ENCODE data around the gene MANSC4.

The MANSC4 gene

DNA sequence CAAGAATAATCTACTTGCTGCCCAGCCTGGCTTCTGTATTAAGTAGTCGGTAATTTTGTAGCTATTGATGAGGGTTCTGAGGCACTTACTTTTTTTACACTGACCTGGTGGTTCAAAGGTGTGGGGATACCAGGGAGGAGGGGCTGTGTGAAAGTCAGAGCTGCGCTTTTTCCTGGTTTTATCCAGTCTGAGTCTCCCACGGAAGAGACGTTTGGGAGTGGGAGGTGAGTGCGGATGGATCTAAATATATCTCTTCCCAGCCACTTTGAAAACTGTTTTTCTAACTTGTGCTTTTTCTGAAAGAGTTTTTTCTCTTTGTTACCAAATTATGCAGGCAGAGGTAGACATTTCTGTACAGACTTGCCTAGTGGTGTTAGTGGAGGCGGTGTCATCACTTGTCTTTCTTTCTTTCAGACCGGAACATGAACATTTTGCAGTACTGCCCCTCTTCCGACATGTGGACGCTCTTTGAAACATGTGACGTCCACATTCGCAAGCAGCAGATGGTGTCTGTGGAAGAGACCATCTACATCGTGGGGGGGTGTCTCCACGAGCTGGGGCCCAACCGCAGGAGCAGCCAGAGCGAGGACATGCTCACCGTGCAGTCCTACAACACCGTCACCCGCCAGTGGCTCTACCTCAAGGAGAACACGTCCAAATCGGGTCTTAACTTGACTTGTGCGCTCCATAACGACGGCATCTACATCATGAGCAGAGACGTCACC is 17.4 kb upstream of the MANSC4 start:
- DNase-seq = no peak

DNA sequence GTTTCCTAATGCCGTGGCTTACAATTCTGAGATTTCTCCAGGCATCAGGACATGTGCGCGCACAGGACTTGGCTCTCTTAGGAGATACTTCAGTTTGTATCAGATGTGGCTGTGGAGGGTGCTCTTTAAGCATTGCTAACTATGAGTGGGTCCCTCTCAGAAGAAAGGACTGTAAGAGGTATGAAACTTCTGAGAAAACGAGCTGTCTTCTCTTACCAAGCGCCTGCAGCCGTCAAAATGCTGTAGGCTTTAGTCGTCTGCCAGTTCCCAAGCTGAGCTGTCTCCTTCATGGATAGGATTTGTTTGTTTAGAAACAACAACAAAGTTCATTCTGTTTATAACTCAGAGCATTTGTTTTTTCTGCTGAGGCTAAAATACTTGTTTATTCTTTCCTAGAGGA is 16.1 kb upstream of the MANSC4 start:
- no peak for DNase-seq

DNA sequence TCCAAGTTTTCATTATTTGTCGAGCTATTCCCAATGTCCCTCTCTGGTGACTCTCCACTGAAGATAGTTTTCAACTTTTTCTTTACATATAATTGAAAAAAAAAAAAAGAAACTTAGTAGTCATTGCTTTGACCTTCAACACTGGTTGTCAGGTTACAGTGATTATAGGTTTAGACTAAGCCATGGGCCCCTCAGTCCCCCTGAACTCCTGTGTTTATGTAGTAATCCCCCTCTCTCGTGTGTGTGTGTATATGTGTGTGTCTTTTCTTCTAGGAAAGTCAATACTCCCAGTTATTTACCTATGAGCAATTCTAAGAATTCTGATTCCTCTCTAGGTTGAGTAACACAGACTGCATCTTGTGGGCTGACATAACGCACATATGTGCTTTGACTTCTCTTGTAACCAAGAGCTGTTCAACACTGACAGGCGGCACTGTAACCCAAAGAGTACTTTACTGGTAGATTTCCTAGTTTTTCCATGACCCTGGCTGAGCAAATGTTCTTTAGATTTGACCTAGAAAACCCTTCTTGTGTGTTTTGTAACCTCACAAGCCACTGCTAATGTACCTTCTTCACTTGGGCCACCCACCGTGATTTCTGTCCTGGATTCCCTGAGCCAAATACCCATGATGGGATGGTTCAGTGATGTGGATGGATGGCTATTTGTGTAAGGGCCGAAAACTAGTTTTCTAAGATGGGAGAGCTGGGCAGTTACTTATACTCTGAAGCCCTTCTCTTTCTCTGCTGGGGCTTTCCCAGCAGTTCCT is 15.0 kb upstream of the MANSC4 start:
- DNase-seq = no peak

DNA sequence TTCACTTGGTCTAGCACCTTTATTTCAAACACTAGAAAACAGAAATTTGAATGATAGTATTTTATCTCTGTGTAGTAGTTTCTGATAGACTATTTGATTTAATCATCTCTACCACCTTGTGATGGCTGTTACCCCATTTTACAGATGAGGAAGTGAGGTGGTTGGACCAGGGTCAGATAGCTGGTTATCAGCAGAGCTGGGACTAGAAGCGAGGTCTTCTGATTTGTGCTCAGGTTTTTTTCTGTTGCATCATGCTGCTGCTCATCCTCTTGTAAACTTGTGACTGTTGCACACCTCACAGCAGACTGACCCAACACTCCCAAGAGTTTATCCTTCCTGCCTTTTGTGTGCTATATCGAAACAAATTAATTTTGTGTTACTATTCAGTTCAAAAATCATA is 10.1 kb upstream of the MANSC4 start:
- DNase-seq = peak; percentile 45

GRCh38 chr12:27787559-27787958 is 7.5 kb upstream of the MANSC4 start:
- no peak for DNase-seq

DNA sequence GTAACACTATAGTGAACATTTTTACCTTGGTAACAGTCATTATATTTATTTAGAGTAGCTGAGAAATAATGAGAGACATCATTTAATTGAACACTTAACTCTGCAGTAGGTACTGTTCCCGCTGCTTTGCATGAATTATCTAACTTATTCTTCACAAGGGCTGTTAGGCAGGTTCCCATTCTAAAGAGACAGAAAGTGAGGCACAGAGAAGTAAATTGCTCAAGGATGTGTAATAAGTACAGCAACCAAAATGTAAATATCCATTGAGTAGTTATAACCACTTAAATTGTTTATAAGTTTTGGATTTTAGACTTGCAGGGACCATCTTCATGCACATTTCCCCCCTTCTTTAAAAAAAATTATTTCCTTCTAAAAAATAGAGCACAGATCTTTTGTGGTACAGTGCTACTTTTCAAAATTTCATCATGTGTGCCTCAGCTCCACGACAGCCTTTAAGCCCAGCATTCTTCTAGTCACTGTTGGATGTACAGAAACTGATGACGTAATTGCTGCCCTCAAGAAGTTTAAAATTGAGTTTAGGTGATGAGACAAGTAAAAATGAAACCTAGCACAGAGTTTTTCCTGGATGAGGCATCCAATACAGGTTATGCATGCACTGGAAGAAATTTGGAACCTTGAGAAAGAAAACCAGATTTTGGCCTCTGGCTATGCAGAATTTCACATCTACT is 6.0 kb upstream of the MANSC4 start:
- no peak for DNase-seq

GRCh38 chr12:27782481-27782880 is 2.4 kb upstream of the MANSC4 start:
- no peak for DNase-seq

- no peak for DNase-seq
Measured at GRCh38 chr12:27781680-27782079, 1.6 kb upstream of the MANSC4 start.

GRCh38 chr12:27780612-27781408 is 774 bp upstream of the MANSC4 start:
- DNase-seq = peak; percentile 55

GRCh38 chr12:27779416-27779919 is 568 bp downstream of the MANSC4 start:
- peak; percentile 63 for DNase-seq

- DNase-seq = no peak
Measured at GRCh38 chr12:27778206-27778605, 1.8 kb downstream of the MANSC4 start.

- DNase-seq = no peak
Measured at GRCh38 chr12:27777141-27777540, 2.9 kb downstream of the MANSC4 start.

GRCh38 chr12:27772328-27773049 is 7.5 kb downstream of the MANSC4 start:
- no peak for DNase-seq

GRCh38 chr12:27771481-27772327 is 8.3 kb downstream of the MANSC4 start:
- DNase-seq = no peak

DNA sequence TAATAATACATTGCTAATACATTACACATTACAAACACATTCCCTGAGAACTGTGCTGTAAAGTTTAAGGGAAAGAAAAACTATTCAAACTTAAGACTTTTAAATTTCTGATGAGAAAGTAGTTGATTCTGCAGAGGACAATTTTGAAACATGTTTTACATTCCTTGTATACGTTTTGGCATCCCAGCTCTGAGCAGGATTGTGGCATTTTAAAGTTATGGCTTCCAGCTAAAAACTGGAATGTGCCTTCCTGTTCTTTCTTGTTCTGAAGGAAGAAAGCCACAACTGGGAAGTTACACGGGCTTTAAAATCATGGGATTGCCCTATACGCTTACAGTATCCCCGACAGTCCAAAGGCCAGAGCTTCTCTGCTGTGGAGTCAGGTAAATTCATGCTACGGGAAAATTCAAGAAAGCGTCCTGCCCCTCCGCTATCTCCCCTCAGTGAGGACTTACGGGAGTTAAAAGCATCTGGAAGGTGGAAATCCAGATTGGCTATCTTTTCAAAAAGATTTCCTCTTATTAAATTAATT is 10.8 kb downstream of the MANSC4 start:
- no peak for DNase-seq

DNA sequence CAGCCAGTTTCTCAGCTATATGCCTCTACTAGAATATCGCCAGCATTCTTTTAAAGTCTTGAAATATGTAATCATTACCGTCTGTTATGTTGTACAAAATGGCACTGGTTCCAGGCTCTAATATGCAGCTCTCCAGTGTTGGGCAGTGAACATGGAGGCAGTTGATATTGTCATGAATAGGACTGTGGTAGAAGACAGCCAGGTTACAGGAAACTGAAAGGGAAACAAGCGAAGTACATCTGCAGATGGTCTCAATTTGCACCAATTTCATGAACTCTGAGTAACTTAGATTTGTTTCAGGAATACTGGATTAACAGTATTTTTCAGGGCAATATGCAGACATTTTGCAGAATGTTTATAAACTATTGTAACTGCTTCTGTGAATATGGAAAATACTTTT is 13.4 kb downstream of the MANSC4 start:
- no peak for DNase-seq

DNA sequence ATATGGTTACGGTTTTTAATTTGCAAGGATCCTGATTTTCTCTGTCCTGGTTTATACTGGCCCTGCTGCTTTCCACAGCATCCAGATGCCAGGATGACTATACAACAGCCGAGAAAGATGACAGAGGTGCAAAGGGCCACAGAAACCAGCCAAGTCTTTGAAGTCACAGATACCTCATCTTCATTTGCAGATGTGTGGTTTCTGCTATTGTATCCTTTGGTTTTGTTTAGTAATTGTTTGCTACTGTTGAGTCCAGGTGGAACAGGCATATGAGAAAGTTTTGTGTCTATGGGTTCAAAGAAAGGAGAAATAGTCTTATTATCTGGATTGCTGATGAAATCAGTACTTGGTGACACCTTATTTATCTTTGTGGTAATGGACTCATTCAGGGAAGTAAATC is 17.3 kb downstream of the MANSC4 start:
- DNase-seq = no peak

- no peak for DNase-seq
Measured at GRCh38 chr12:27756670-27757195, 23.3 kb downstream of the MANSC4 start.

GRCh38 chr12:27754795-27755194 is 25.2 kb downstream of the MANSC4 start:
- no peak for DNase-seq

GRCh38 chr12:27751386-27752047 is 28.5 kb downstream of the MANSC4 start:
- no peak for DNase-seq

Data from hematopoietic multipotent progenitor cell treated with erythropoietin and hydrocortisone succinate and interleukin-3 and kit ligand, for 4 days (in vitro differentiated cells).